Mesothelial cell of epicardium (in vitro differentiated cells): Measurements from ENCODE around the gene SLC17A4. TPM values are rescaled to one million over a fixed set of nuclear protein-coding genes. Genes with fewer than 3 reads are reported as not detected.

Source experiments
- DNase-seq, 2 experiments: peaks; one replicate each; pipeline ENCODE4 v3.0.0; 2021; ENCODE audit warnings: low spot score in 2 of 2; ENCODE audit not compliant: unreplicated experiment in 2 of 2
- H3K27ac Mint-ChIP-seq: 2 replicates; pipeline ENCODE4 v1.8.0; 2021; ENCODE audit warnings: mixed read lengths
- H3K27me3 Mint-ChIP-seq: 2 replicates; pipeline ENCODE4 v1.8.0; 2021; ENCODE audit warnings: low read depth, mixed read lengths
- H3K36me3 Mint-ChIP-seq: 2 replicates; pipeline ENCODE4 v1.8.0; 2021; ENCODE audit warnings: mixed read lengths
- H3K4me1 Mint-ChIP-seq: 2 replicates; pipeline ENCODE4 v1.8.0; 2021; ENCODE audit warnings: mixed read lengths
- H3K4me3 Mint-ChIP-seq: 2 replicates; pipeline ENCODE4 v1.8.0; 2021; ENCODE audit warnings: mild to moderate bottlenecking, moderate library complexity, mixed read lengths
- H3K9me3 Mint-ChIP-seq: 2 replicates; pipeline ENCODE4 v1.8.0; 2021; ENCODE audit warnings: mixed read lengths
- total RNA-seq: library from RNA; stranded (reverse); gene quantifications from 3 replicates; pipeline ENCODE4 v1.2.1, GENCODE V29; 2021
- TF ChIP-seq, protein P1 (sequence below): fragments of 200-600 bp; sonication (generic); IDR thresholded peaks from one replicate; pipeline ENCODE4 v1.5.0; 2021; ENCODE audit warnings: antibody characterized with exemption; ENCODE audit not compliant: unreplicated experiment

Gene SLC17A4
- total RNA-seq, 1 donor from 2014 or later: not detected

DNA sequence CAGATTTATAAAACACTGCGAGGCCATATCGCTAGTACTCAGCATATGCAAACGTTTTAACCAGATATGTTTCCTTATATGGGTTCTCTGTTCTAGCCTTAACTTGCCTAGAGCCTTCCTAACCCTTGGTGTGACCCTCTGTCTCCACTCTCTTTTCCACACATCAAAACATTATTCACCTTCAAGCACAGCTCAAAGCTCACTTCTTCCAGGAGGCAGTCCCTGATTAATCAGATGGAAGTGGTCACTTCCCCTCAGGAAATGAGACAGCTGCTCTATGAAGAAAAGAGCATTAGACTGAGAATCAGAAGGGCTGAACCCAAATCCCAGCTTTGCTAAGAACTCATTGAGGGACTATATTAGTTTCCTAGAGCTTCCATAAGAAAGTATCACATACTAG is 39.8 kb upstream of the SLC17A4 start:
- H3K9me3 Mint-ChIP-seq: no peaks in the 10 kb centered on the region
- H3K4me3 Mint-ChIP-seq: no peak overlapping the region
- no peak for DNase-seq
- no peaks in the 10 kb centered on the region for H3K36me3 Mint-ChIP-seq
- TF ChIP-seq, protein P1, sequence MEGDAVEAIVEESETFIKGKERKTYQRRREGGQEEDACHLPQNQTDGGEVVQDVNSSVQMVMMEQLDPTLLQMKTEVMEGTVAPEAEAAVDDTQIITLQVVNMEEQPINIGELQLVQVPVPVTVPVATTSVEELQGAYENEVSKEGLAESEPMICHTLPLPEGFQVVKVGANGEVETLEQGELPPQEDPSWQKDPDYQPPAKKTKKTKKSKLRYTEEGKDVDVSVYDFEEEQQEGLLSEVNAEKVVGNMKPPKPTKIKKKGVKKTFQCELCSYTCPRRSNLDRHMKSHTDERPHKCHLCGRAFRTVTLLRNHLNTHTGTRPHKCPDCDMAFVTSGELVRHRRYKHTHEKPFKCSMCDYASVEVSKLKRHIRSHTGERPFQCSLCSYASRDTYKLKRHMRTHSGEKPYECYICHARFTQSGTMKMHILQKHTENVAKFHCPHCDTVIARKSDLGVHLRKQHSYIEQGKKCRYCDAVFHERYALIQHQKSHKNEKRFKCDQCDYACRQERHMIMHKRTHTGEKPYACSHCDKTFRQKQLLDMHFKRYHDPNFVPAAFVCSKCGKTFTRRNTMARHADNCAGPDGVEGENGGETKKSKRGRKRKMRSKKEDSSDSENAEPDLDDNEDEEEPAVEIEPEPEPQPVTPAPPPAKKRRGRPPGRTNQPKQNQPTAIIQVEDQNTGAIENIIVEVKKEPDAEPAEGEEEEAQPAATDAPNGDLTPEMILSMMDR: no peak
- H3K4me1 Mint-ChIP-seq: peaks cover 5% of the 10 kb centered on the region
- H3K27ac Mint-ChIP-seq: no peak overlapping the region
- no peaks in the 10 kb centered on the region for H3K27me3 Mint-ChIP-seq

DNA sequence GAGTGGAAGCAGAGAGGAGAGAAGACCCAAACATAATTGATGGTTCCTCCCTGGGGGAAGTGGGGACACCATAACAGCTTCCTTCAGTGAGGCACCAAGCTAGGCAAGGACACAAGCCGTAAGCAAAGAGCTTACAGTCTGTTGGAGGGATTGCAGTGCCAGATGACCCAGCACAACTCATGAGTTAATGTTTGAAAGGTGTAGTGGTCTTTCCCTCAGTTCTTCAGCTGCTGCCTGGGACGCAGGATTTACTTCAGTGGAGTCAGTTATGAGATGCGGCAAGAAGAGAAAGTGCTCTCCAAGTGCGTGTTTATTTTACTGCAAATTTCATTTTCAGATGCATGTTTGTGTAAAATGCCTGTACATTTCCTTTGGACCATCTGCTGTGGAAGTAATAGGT is 38.7 kb upstream of the SLC17A4 start:
- H3K27me3 Mint-ChIP-seq: no peaks in the 10 kb centered on the region
- no peaks in the 10 kb centered on the region for H3K9me3 Mint-ChIP-seq
- H3K27ac Mint-ChIP-seq: no peak overlapping the region
- DNase-seq: no peak
- H3K4me3 Mint-ChIP-seq: no peak overlapping the region
- peaks cover 5% of the 10 kb centered on the region for H3K4me1 Mint-ChIP-seq
- H3K36me3 Mint-ChIP-seq: no peaks in the 10 kb centered on the region
- TF ChIP-seq, protein P1: no peak

DNA sequence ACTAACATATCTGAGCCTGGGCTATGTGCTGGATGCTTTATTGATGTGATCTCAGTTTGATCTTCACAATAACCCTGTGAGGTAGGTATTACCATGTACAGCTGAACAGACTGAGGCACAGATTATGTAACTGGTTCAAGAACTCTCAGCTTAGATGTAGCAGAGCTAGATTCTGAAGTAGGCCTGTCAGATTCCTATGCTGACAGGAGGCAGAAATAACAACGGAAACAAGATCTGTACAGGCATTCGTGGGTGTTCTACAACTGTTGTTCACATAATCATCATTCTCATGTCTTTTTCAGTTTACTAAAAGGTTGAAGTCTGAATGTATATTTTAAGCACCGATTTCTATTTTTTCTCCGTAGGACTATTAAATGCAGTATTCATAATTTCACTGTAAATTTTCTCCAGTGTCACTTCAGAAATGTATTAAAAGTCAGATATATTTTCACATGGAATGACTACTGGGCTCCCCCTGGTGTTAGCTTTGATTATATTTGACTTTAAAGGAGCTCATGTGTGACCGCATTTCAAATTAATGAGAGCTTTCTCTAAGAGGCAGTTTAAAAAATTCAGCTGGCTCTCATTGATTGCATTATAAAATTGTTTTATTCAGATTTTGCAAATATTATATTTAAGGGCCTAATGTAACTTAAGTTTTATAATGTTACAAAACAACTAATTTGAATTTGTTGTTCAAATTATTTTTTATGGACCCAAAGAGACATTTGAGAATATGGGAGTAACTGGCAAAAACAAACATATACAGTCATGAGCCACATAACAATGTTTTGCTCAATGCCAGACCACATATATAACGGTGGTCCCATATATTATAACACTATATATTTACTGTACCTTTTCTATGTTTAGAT is 36.4 kb upstream of the SLC17A4 start:
- no peaks in the 10 kb centered on the region for H3K36me3 Mint-ChIP-seq
- no peaks in the 10 kb centered on the region for H3K9me3 Mint-ChIP-seq
- H3K4me1 Mint-ChIP-seq: peaks cover 7% of the 10 kb centered on the region
- no peak for DNase-seq
- H3K27ac Mint-ChIP-seq: no peak overlapping the region
- no peaks in the 10 kb centered on the region for H3K27me3 Mint-ChIP-seq
- TF ChIP-seq, protein P1: peak; percentile 73
- H3K4me3 Mint-ChIP-seq: no peak overlapping the region

DNA sequence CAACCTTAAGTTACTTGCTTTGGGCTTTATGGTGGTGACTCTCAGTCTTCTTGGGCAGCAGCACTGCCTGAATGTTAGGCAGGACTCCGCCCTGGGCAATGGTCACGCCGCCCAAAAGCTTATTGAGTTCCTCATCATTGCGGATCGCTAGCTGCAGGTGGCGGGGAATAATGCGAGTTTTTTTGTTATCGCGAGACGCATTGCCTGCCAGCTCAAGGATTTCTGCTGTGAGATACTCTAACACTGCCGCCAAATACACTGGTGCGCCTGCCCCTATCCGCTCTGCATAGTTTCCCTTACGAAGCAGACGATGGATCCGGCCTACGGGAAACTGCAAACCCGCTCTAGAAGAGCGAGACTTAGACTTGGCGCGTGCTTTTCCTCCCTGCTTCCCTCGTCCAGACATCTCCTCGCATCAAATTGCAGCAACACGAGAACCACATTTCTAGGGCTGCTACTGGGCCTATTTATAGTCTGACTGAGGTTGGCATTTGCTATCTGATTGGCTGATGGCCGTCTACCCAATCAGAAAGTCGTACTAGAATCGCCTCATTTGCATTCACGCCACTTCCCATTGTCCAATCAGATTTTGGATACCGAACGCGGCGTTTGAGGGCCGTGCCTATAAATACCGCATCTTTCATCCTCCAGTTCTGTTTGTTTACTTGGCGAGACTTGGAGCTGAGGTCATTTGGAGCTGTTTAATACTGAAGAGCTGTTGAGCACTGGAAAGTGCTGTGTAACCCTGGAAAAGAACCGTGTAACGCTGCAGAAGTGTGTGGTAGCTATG is 28.2 kb upstream of the SLC17A4 start:
- H3K27me3 Mint-ChIP-seq: peaks cover 16% of the 10 kb centered on the region
- H3K36me3 Mint-ChIP-seq: no peaks in the 10 kb centered on the region
- no peaks in the 10 kb centered on the region for H3K9me3 Mint-ChIP-seq
- H3K4me3 Mint-ChIP-seq: no peak overlapping the region
- no peak overlapping the region for H3K27ac Mint-ChIP-seq
- DNase-seq: no peak
- H3K4me1 Mint-ChIP-seq: peaks cover 6% of the 10 kb centered on the region
- TF ChIP-seq, protein P1: no peak

DNA sequence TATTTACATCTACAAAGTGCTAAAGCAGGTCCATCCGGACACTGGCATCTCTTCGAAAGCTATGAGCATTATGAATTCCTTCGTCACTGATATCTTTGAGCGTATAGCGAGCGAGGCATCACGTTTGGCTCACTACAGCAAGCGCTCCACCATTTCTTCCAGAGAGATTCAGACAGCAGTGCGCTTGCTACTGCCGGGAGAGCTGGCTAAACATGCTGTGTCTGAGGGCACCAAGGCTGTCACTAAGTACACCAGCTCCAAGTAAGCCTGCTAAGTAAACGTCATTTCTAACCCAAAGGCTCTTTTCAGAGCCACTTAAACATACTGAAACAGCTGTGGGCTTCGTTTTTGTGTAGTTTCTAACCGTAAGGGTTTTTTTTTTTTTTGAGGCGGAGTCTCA is 27.5 kb upstream of the SLC17A4 start:
- Mint-ChIP-seq H3K4me3 (no peak overlapping the region), H3K9me3 (no peaks in the 10 kb centered on the region), H3K4me1 (peaks cover 6% of the 10 kb centered on the region), H3K27me3 (peaks cover 18% of the 10 kb centered on the region), H3K27ac (no peak overlapping the region), H3K36me3 (no peaks in the 10 kb centered on the region)
- TF ChIP-seq, protein P1: no peak
- no peak for DNase-seq
